A204.1 (cell line): Measurements from ENCODE around the gene CD99.
"Not testable (repeated sequence)": the region's sequence is repeated elsewhere in the genome, so short reads cannot be mapped to it uniquely, and the experiment has no call there.

Experiments
- FAIRE-seq: peaks from 2 replicates; lab custom pipeline; 2012; peaks lifted over from hg19 to GRCh38; lab: Jason Lieb, UNC

The CD99 gene

DNA sequence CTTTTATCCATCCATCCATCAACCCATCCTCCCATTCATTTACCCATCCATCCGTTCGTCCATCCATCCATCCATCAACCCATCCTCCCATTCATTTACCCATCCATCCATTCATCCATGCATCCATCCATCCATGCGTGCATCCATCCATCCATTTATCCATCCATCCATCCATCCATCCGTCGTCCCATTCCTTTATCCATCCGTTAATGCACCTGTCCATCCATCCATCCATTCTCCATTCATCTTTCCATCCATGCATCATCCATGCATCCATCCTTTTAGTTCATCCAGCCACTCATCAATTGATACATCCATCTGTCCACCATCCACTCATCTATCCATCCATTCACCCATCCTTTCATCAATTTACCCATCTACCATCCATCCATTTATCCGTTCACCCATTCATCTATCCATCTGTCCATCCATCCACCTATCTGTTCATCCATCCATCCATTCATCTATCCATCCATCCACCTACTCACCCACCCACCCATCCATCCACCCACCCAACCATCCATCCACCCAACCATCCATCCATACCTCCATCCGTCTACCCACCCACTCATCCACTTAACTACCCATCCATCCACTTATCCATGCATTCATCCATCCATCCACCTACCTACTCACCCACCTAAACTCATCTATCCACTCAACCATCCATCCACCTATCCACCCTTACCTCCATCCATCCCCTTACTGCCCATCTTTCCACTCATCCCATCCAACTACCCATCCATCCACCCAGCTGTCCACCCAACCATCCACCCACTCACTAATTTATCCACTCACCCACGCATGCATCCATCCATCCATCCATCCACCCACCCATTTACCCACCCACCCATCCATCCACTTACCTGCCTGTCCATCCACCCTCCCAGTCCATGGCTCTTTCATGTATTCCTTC, 9.6 kb downstream of the CD99 start:
- no peak for FAIRE-seq

DNA sequence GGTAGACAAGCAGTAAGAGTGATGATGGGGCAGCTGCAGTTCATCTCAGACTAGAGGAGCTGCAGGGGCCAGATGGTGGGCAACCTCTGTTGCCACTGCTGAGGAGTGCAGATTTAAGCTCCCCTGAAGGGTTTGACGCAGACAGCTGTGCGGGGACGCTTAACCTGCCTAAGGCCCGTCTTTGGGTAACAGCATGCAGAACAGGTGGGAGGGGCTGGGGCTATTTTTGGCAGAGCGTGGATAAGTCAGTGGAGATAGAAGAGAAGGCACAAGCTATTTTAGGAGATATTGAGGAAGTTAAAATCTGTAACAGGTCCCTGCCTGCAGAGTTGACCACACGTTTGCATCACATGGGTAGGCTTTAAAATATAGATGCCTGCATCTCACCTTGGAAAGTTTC, 10.5 kb downstream of the CD99 start:
- no peak for FAIRE-seq

DNA sequence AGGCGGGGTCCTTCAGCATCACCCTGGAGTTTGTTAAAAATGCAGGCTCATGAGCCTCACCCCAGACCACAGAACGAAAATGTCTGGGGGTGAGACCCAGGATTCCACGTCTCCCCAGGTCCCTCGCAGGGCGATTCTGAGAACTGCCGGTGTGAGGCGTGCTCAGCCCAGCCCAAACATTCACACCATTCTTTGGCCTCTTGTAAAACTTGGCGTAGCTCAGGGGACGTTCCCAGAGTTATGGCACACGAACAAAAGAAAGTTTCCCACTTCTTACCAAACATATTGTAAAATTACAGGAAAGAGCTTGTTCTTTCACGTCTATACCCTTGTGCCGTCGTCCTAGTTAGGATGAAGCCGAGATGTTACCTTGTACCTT, 12.9 kb downstream of the CD99 start:
- FAIRE-seq: no peak

DNA sequence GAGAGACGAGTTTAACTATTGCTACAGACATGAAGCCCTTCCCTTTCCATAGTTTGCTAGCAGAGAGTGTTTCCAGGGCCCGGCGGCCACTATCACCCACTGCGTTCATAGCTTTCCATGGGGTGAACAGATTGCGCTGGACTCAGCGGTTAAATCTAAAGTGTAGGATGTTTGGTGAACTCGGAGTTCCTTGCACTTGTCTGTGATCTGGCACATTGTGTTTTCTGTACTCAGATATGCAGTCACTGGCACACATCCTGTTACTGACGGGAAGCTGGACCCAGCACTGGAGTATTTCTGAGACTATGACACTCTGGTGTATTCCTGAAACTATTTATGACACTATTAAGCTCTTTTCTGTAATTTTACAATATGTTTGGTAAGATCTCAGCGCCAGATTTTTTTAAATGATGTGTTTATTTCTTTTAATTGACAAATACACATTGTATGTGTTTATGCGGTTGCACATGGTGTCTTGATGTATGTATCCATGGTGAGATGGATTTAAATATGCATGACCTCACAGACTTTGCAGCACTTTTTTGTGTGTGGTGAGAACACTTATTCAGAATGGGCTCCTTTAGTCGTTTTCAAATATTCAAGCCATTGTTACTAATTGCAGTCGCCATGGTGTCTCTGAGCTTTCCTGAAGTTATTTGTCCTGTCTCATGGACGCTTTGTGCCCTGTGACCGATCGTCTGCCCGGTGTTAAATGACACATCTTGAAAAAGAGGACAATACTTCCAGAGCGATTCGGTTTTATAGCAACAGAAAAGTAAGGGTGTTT, 14.1 kb downstream of the CD99 start:
- FAIRE-seq: no peak

DNA sequence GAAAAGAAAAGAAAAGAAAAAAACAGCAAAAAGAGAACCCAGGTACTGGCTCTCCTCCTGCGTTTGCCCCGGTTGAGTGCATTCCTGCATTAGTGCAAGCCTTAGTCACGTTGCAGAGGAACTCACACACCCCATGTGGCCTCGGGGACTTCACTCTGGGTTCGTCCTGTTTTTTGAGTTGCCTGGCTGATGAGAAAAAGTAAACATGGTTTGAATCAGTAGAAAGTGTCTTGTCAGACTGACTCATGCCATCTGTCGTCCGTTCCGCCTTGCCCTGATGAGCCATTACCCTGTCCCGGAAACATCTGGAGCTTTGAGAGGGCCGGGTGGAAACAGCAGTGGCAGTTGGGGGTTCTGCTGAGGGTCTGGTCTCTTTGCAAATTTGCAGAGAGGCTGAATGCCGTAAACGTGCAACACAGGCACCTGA, 16.3 kb downstream of the CD99 start:
- no peak for FAIRE-seq

DNA sequence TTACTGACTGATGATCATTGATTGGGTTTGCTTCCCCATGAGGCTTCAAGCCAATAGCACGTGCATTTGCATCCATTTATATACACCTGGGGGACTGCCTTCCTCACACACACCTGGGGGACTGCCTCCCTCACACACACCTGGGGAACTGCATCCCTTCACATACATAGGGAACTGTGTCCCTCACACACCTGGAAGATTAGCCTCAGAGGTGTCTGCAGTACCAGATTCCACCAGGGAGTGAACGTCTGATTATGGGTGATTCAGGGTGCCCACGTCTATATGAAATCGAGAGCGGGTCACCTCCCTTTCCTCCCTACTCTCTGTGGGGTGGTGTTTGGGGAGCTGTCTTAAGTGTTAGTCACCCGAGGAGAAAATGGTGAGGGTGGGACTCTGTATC, 16.9 kb downstream of the CD99 start:
- no peak for FAIRE-seq

DNA sequence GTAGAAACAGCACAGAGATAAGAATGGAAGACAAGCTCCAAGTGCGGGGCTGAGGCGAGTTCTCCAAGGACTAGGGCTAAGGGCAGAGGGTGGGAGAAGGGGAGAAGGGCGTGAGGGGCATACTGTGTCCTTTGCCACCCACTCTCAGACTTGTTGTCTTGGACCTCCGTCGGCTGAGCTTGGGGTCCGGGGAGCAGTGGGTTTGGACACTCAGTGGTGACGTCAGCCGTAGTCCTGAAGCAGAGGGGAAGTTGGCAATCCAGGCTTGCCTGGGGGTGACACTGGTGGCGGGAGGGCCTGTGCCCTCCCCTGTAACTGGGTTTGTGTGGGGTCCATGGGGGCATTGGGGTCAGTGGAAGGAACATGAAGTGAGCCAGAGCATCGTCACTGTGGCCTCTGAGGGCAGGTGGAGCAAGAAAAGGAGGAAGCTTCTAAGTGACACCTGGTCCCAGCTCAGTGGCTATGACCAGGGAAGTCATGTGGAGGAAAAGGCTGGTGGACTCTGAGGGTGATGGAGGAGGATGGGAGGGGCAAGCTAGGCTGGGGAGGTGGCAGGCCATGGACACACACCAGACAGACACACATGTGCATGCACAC, 17.6 kb downstream of the CD99 start:
- FAIRE-seq: no peak

DNA sequence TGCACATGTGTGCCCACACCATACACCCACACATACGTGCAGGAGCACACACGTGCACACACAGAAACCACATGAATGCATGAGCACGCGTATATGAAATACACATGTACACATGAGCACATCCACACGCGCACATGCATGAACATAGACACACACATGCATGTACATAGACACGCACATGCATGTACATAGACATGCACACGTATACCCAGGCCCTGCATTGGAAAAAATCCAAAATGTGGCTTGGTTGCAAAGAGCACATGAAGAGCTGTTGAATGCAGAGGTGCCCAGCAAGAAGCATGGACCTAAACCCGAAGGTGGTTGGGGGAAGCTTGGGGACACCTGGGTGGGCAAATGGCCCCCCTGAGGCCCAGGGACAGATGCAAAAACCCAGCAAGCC, 18.5 kb downstream of the CD99 start:
- no peak for FAIRE-seq

DNA sequence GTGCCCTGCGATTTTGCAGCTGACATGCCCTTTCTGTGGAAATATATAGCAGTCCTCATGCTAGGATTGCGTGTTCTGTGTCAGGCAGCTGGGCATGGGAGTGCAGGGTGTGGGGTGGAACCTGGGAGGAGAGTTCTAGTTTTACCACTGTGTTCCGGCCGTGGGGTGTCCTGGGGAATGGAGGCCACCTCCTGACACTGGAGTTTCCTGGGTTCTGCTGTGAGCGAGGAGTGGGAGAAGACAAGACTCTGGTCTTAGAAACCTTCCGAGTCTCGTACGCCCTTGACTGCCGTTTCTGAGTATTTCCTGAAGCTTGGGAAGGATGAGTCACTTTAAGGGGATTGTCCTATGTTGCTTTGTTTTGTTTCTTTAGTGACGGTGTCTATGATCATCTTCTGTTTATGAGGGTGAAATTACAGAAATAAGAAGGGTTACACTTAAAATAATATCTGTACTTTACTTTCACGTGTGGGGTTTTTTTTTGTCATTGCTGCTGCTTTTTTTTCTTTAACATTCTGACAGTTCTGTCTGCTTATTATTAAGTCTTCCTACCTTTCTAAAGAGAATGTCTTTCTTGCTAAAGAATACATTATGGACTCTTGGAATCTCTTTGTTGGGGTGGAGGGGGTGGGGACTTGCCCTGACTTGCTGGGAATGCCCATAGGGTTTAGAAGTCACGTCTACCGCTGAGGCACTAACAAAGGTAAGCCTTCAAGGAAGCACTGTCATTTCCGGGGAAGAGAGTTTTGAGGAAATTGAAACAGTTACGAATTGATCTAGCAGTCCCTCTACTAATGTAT, 19.1 kb downstream of the CD99 start:
- FAIRE-seq: no peak

DNA sequence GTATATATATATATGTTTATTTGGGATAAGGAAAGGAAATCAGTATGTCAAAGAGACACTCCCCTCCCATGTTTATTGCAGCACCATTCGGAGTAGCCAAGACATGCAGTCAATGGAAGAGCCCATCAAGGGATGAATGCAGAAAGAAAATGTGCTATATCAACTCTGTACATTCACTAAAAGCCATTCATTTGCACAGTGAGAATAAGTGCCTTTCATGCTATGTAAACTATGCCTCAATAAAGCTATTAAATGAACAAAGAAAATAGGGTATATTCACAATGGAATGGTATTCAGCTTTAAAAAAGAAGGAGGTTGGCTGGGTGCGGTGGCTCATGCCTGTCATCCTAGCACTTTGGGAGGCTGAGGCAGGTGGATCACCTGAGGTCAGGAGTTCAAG, 20.3 kb downstream of the CD99 start:
- FAIRE-seq: no peak

DNA sequence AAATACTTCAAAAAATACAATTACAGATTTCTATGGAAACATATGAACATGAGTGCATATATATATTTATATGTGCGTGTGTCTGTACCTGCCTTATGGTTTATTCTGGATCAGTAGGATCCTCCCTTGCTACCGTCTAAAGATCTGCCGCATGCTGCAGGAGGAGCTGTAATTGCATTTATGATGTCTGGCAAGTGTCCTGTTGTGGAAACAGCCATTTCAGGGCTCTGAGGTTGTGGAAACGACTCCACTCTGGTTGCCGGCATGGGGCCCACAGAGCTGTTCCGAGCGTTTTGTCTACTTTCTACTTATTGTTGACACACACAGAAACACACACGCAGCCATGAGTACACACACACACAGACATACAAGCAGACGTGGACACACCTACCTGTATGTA, 21.3 kb downstream of the CD99 start:
- no peak for FAIRE-seq

DNA sequence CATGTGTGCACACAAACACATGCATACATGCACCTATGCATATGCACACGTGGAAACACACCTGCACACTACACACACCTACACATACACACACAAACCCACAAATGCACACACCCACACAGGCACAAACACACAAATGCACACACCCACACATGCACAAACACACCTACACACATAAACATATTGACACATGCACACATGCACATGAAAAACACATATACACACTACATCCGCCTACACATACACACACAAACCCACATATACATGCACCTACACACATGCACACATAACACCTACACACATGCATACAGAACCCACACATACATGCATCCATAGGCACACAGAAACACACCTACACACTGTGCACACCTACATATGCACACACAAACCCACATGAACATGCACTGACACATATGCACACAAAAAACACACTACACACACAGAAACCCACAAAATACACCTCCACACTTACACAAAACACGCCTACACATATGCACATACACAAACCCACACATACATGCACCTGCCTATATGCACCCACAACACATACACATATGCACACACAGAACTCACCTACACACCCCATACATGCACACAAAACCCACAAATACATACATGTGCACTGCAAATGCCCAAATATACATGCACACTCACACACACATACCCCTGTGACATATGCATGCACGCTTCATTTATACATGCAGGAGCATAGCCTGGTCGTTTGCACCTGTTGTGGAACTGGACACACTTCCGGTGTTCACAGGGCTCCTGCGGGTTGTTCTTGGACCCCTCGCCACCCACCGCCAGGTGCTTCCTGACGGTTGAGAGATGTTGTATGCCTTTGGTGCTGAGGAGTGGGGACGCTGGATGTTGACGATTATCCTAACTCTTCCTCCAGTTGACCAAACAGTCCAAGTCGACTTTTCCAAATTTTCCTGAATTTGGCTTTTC, 22.1 kb downstream of the CD99 start:
- no peak for FAIRE-seq

DNA sequence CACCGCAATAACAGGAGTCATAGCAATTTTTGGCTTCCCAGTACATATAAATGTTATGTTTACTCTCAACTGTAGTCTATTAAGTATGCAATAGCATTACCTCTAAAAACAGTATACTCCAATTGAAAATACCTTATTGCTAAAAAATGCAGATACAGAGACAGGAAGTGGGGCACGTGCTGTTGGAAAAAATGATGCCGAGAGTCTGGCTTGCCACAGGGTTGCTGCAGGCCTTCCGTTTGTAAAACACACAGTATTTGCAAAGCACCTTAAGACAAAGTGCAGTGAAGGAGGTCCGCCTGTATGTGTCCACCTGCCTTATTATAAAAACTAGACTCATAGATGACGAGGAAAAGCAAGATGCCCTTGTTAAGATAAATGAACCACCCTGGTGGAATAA, 23.5 kb downstream of the CD99 start:
- no peak for FAIRE-seq

DNA sequence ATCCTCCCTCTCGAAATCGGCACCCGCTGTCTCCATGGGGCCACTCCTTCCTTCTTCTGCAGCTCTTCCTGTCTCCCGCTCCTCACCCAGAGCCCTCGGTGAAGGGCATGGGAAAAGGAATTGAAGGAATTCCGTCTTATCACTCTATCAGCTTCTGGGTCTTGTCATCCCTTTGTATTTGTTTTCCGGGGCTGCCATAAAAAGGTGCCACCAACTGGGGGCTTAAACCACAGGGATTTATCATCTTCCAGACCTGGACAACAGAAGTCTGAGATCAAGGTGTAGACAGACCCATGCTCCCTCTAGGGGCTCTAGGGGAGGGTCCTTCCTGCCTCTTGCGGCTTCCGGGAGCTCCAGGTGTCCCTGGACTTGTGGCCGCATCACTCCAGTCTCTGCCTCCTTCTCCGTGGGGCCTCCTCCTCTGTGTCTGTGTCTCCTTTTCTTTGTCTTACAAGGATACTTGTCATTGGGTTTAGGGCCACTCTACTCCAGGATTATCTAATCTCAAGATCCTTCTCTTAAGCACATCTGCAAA, 24.0 kb downstream of the CD99 start:
- FAIRE-seq: no peak

DNA sequence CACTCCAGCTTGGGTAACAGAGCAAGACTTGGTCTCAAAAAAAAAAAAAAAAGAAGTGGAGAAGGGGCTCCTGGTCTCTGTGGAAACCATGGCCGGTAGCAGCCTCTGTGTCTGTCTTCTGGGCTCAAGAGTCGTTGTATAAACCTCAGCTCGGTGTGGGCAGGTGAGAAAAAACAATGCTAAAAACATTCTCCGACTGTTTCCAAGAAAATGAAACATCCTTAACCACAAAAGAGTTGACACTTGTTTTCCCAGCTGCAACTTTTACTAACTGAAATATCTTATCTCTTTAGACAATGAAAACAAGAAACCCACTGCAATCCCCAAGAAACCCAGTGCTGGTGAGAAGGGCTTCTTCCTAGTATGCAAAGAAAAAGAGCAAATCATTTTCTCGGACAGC, 26.2 kb downstream of the CD99 start:
- FAIRE-seq: no peak

DNA sequence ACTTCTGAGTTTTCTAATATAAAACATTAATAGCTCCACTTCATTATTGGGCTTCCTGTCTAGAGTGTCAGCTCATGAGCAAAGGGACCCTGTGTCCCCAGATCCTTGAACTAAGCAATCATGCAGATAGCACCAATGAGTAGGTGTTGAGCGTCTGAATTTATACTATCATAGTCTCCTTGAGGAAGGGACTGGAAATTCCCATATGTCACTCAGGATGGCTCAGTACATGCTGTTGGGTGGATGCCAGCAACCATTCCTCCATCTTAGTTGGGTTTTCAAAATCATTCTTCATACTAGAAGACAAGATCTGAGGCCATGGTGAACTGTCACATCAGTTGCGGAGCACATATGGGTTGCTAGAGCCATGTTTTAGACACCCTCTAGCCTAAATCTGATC, 27.7 kb downstream of the CD99 start:
- no peak for FAIRE-seq

DNA sequence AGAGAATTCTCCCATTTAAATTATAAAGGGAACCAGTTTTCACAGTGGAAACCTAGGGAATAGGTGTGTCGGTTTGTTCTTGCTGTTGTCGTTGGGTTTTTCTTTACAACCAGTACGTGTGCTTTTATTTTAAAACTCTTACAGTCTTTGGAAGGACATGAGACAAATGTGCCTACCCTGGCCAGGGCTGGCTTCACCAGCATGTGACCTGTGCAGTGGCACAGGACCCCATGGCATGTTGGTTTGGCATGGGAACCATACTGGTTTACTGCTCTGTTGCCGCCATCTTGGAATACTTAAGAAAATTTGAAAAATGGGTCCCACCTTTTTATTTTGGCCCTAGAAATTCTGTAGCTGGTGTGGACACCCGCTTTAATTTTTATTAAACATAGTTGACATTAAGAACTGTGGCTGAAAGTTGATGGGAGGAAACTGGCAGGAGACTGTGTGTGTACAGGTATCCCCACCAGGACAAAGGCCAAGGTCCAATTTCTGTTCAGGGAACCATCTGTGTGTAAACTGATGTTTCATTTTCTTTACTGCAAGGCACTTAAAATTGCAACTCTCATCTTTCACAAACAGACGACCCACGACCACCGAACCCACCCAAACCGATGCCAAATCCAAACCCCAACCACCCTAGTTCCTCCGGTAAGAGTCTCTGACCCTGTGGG, 28.8 kb downstream of the CD99 start:
- no peak for FAIRE-seq

DNA sequence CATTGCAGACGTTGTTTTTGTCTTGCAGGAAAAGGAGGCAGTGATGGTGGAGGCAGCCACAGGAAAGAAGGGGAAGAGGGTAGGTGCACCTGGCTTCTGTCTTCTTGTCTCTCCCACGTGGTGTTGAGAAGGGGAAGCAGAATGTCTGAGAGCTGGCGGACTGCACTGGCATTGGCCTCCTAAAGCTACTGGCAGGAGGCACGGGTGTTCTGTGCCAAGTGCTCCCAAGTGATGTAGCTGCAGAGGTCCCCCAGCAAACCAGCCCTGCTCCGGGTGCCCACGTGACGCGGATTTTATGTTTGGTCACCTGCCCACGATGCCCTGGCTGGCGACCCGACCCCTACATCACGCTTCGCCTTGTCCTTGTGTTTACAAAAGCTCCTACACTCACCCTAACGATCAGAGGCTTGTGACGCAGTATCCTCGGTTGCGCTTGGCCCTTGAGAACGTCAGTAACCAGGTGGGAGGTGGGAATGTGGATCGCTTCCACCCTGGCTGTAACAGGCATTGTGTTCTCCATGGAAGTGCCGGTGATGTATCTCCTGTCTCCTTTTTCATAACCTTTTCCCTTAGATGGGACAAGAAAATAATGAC, 32.3 kb downstream of the CD99 start:
- no peak for FAIRE-seq

DNA sequence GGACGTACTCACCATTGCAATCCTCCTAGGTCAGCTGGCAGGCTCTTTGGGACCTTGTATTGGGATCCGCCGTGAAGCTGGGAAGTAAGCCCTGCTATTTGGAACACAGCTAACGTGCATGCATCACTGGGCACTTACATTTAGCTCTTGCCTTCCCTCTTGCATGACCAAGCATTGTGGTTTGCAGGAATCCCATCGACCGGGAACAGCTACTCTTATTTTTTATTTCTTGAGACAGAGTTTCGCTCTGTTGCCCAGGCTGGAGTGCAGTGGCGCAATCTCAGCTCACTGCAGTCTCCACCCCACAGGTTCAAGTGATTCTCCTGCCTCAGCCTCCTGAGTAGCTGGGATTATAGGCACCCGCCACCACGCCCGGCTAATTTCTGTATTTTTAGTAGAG, 36.2 kb downstream of the CD99 start:
- FAIRE-seq: not testable (repeated sequence)

DNA sequence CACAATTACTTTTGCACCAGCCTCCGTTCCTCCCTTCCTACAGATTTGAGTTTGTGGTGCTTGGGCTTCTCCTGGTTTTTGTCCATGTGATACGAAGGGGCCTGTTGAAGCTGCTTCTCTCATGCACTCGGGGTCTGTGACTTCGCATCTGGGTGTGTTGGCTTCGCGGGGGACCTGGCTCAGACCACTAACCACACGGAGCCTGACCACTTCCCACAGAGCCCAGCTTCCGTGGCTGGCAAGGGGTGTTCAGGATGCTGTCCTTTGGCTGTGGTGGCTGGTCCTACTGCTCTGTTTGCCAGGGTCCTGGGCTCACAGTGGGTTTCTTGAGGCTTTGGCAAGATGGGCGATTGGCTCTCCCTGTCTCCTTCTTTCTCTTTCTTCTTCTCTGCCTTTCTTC, 41.0 kb downstream of the CD99 start:
- FAIRE-seq: no peak
